Measurements from ENCODE around the gene FOXN3. TPM values are rescaled to one million over a fixed set of nuclear protein-coding genes. Genes with fewer than 3 reads are reported as not detected.

Gene FOXN3
- total RNA-seq, 2 donors from 2014 or later = 141 to 150 TPM

- Histone ChIP-seq H3K9me3 (no peaks in the 10 kb centered on the region), H3K27me3 (replicated peaks; ENCODE audit: insufficient read depth) (no peaks in the 10 kb centered on the region), H3K36me3 (no peaks in the 10 kb centered on the region), H3K4me3 (no peak overlapping the region), H3K4me1 (ENCODE audit: control insufficient read depth in 1 of 2, low read depth in 2 of 2) (no peaks in the 10 kb centered on the region), H3K27ac (no peak overlapping the region)
- DNase-seq (ENCODE audit: low spot score) = no peak
- ATAC-seq (ENCODE audit: insufficient number of reproducible peaks, low FRiP score, low read depth) = no peak
- TF ChIP-seq CTCF (IDR thresholded peaks at IDR 0.05) = no peak
Observed at GRCh38 chr14:89125216-89125615, 291.8 kb downstream of the FOXN3 start.

- no peaks in the 10 kb centered on the region for H3K36me3 ChIP-seq
- H3K4me3 ChIP-seq = no peak overlapping the region
- ATAC-seq (ENCODE audit: insufficient number of reproducible peaks, low FRiP score, low read depth) (no peak), DNase-seq (ENCODE audit: low spot score) (no peak)
- no peak overlapping the region for H3K27ac ChIP-seq
- no peaks in the 10 kb centered on the region for H3K27me3 ChIP-seq (replicated peaks; ENCODE audit: insufficient read depth)
- H3K4me1 ChIP-seq (ENCODE audit: control insufficient read depth in 1 of 2, low read depth in 2 of 2) = no peaks in the 10 kb centered on the region
- H3K9me3 ChIP-seq = no peaks in the 10 kb centered on the region
- no peak for TF ChIP-seq CTCF (IDR thresholded peaks at IDR 0.05)
Observed at GRCh38 chr14:89123851-89124250, 293.2 kb downstream of the FOXN3 start.

- Histone ChIP-seq H3K4me3 (no peak overlapping the region), H3K27me3 (replicated peaks; ENCODE audit: insufficient read depth) (no peaks in the 10 kb centered on the region), H3K27ac (no peak overlapping the region), H3K36me3 (no peaks in the 10 kb centered on the region), H3K9me3 (no peaks in the 10 kb centered on the region), H3K4me1 (ENCODE audit: control insufficient read depth in 1 of 2, low read depth in 2 of 2) (no peaks in the 10 kb centered on the region)
- DNase-seq (ENCODE audit: low spot score) = no peak
- no peak for ATAC-seq (ENCODE audit: insufficient number of reproducible peaks, low FRiP score, low read depth)
- TF ChIP-seq CTCF (IDR thresholded peaks at IDR 0.05) = no peak
Observed at GRCh38 chr14:89123215-89123614, 293.8 kb downstream of the FOXN3 start.

- H3K36me3 ChIP-seq = no peaks in the 10 kb centered on the region
- no peak for ATAC-seq (ENCODE audit: insufficient number of reproducible peaks, low FRiP score, low read depth)
- no peak overlapping the region for H3K27ac ChIP-seq
- no peak overlapping the region for H3K4me3 ChIP-seq
- TF ChIP-seq CTCF (IDR thresholded peaks at IDR 0.05) = no peak
- H3K27me3 ChIP-seq (replicated peaks; ENCODE audit: insufficient read depth) = no peaks in the 10 kb centered on the region
- no peaks in the 10 kb centered on the region for H3K4me1 ChIP-seq (ENCODE audit: control insufficient read depth in 1 of 2, low read depth in 2 of 2)
- H3K9me3 ChIP-seq = no peaks in the 10 kb centered on the region
- DNase-seq (ENCODE audit: low spot score) = no peak
Observed at GRCh38 chr14:89121968-89122620, 294.9 kb downstream of the FOXN3 start.

- no peak for DNase-seq (ENCODE audit: low spot score)
- Histone ChIP-seq H3K36me3 (no peaks in the 10 kb centered on the region), H3K27ac (no peak overlapping the region), H3K9me3 (no peaks in the 10 kb centered on the region), H3K4me1 (ENCODE audit: control insufficient read depth in 1 of 2, low read depth in 2 of 2) (no peaks in the 10 kb centered on the region), H3K4me3 (no peak overlapping the region), H3K27me3 (replicated peaks; ENCODE audit: insufficient read depth) (no peaks in the 10 kb centered on the region)
- no peak for TF ChIP-seq CTCF (IDR thresholded peaks at IDR 0.05)
- ATAC-seq (ENCODE audit: insufficient number of reproducible peaks, low FRiP score, low read depth) = no peak
Observed at GRCh38 chr14:89117012-89117411, 300.0 kb downstream of the FOXN3 start.
